HL-60 (cell line): Measurements from ENCODE around the gene GRID2.

Experiments used
- DNase-seq, 2 experiments: peaks; one replicate each; pipeline ENCODE4 v3.0.0-alpha.2; 2010 to 2020; ENCODE audit warnings: low read depth in 1 of 2, low spot score in 1 of 2
- H3K27ac ChIP-seq: fragments of 250-450 bp; sonication (Bioruptor Pico); replicated peaks from 2 replicates; pipeline ENCODE4 v1.5.1; 2020; ENCODE audit warnings: mild to moderate bottlenecking, moderate library complexity
- H3K27me3 ChIP-seq: fragments of 250-450 bp; sonication (Bioruptor Pico); 2 replicates; pipeline ENCODE4 v1.5.1; 2021; ENCODE audit warnings: mild to moderate bottlenecking, moderate library complexity; ENCODE audit not compliant: insufficient read depth, poor library complexity, severe bottlenecking
- H3K4me3 ChIP-seq: replicated peaks from 2 replicates; pipeline ENCODE4 v1.5.1; 2011; ENCODE audit warnings: mild to moderate bottlenecking, control low read depth, low read length; ENCODE audit not compliant: insufficient read depth
- GABPA ChIP-seq: IDR thresholded peaks from 2 replicates; pipeline ENCODE4 v1.6.1; 2012; ENCODE audit warnings: low read depth
- POLR2AphosphoS5 ChIP-seq: IDR thresholded peaks from 2 replicates; pipeline ENCODE4 v1.6.1; 2012; ENCODE audit warnings: low read depth
- SPI1 ChIP-seq: IDR thresholded peaks from 2 replicates; pipeline ENCODE4 v1.6.1; 2012; ENCODE audit warnings: low read depth, mild to moderate bottlenecking, borderline replicate concordance
- TF ChIP-seq, protein P1 (sequence below): IDR thresholded peaks from 2 replicates; pipeline ENCODE4 v1.6.1; 2012; ENCODE audit warnings: low read depth; ENCODE audit not compliant: insufficient replicate concordance
- TF ChIP-seq, protein P2 (sequence below): IDR thresholded peaks from one replicate; pipeline ENCODE4 v1.5.1; 2011; ENCODE audit warnings: low read length, control low read depth, inconsistent platforms; ENCODE audit not compliant: insufficient read depth

GRID2 gene

DNA sequence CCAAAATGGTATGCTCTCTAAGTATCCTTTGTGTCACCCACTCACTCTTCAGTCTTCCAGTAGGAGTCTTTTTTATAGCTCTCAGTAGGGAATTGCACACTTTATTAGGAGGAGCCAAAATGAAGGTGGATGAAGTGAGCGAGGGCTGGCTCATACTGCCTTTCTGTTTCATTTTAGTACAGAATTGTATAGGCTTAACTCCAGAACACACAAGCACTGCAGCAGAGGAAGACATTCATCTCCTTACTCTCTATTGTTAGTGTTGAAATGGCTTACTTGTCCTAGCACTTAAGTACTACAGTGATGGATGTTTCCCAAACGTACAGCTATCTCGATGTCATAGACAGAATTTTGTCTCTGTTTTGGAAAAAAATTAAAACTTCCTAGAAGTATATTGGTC is 1197.5 kb downstream of the GRID2 start:
- Histone ChIP-seq H3K27me3 (no peaks in the 10 kb centered on the region), H3K4me3 (no peak overlapping the region), H3K27ac (no peak overlapping the region)
- no peak for DNase-seq
- TF ChIP-seq POLR2AphosphoS5 (no peak), GABPA (no peak), SPI1 (no peak)
- TF ChIP-seq, protein P1, sequence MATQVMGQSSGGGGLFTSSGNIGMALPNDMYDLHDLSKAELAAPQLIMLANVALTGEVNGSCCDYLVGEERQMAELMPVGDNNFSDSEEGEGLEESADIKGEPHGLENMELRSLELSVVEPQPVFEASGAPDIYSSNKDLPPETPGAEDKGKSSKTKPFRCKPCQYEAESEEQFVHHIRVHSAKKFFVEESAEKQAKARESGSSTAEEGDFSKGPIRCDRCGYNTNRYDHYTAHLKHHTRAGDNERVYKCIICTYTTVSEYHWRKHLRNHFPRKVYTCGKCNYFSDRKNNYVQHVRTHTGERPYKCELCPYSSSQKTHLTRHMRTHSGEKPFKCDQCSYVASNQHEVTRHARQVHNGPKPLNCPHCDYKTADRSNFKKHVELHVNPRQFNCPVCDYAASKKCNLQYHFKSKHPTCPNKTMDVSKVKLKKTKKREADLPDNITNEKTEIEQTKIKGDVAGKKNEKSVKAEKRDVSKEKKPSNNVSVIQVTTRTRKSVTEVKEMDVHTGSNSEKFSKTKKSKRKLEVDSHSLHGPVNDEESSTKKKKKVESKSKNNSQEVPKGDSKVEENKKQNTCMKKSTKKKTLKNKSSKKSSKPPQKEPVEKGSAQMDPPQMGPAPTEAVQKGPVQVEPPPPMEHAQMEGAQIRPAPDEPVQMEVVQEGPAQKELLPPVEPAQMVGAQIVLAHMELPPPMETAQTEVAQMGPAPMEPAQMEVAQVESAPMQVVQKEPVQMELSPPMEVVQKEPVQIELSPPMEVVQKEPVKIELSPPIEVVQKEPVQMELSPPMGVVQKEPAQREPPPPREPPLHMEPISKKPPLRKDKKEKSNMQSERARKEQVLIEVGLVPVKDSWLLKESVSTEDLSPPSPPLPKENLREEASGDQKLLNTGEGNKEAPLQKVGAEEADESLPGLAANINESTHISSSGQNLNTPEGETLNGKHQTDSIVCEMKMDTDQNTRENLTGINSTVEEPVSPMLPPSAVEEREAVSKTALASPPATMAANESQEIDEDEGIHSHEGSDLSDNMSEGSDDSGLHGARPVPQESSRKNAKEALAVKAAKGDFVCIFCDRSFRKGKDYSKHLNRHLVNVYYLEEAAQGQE: no peak
- TF ChIP-seq, protein P2, sequence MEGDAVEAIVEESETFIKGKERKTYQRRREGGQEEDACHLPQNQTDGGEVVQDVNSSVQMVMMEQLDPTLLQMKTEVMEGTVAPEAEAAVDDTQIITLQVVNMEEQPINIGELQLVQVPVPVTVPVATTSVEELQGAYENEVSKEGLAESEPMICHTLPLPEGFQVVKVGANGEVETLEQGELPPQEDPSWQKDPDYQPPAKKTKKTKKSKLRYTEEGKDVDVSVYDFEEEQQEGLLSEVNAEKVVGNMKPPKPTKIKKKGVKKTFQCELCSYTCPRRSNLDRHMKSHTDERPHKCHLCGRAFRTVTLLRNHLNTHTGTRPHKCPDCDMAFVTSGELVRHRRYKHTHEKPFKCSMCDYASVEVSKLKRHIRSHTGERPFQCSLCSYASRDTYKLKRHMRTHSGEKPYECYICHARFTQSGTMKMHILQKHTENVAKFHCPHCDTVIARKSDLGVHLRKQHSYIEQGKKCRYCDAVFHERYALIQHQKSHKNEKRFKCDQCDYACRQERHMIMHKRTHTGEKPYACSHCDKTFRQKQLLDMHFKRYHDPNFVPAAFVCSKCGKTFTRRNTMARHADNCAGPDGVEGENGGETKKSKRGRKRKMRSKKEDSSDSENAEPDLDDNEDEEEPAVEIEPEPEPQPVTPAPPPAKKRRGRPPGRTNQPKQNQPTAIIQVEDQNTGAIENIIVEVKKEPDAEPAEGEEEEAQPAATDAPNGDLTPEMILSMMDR: no peak

DNA sequence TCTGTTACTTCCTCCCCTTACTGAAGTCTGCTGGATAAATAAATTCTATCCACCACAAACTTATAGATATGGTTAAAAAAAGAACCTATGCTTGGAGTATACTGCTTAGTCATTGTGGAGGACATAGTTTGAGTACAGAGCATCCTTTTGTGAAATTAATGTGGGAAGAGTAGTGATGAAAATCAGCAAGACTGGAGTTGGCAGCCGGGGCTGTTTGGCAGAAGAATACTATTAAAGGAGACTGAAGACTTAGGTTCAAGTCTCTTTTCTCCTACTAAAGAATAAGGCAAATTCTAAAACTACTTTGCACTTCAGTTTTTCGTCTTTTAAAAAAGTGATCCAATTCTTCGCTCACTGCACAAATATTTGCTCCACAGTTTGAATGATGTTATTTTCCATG is 1198.2 kb downstream of the GRID2 start:
- Histone ChIP-seq H3K27ac (no peak overlapping the region), H3K4me3 (no peak overlapping the region), H3K27me3 (no peaks in the 10 kb centered on the region)
- TF ChIP-seq POLR2AphosphoS5 (no peak), SPI1 (no peak)
- no peak for DNase-seq

DNA sequence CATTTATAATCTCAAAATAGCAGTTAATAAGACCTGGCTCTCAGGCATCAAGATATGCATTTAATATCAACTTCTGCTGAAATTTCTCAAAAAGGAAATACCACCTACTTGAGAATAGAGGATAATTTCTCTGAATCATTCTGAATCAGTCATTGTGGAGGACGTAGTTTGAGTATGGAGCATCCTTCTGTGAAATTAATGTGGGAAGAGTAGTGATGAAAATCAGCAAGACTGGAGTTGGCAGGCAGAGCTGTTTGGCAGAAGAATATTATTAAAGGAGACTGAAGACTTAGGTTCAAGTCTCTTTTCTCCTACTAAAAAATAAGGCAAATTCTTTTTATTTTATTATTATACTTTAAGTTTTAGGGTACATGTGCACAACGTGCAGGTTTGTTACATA is 1199.2 kb downstream of the GRID2 start:
- H3K27me3 ChIP-seq: no peaks in the 10 kb centered on the region
- no peak overlapping the region for H3K4me3 ChIP-seq
- no peak overlapping the region for H3K27ac ChIP-seq
- TF ChIP-seq, protein P2: no peak
- TF ChIP-seq GABPA (no peak), POLR2AphosphoS5 (no peak), SPI1 (no peak)
- TF ChIP-seq, protein P1: no peak
- no peak for DNase-seq

DNA sequence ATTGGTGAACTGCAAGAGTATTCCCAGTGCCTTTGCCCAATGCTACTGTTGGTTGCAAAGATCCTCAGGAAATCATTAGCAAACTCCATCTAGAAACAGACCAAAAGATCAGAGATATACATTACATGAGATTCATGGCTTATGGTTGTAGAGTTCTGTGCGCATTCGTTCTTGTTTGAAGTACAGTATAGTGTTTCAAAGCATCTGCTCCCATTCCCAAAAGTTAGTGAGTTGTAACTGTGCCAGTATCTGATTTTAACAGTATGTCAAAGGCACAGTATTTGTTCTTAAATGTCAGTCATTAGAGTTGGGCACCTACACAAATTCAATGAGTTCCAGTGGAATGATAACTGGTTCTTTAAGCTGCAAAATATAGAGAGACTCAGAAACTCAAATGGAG is 1210.1 kb downstream of the GRID2 start:
- TF ChIP-seq, protein P2: no peak
- TF ChIP-seq POLR2AphosphoS5: no peak
- no peak for TF ChIP-seq SPI1
- TF ChIP-seq GABPA: no peak
- TF ChIP-seq, protein P1: no peak
- no peak for DNase-seq
- Histone ChIP-seq H3K4me3 (no peak overlapping the region), H3K27me3 (no peaks in the 10 kb centered on the region), H3K27ac (no peak overlapping the region)
